ENCODE measurements around the gene AMBRA1. TPM values are rescaled to one million over a fixed set of nuclear protein-coding genes. Genes with fewer than 3 reads are reported as not detected.

The AMBRA1 gene
- total and polyA plus RNA-seq, 2 of the 8 experiments (the other 6 are each of a cell fraction or from before 2014, with no cell fraction given): 14.2 to 37.4 TPM

DNA sequence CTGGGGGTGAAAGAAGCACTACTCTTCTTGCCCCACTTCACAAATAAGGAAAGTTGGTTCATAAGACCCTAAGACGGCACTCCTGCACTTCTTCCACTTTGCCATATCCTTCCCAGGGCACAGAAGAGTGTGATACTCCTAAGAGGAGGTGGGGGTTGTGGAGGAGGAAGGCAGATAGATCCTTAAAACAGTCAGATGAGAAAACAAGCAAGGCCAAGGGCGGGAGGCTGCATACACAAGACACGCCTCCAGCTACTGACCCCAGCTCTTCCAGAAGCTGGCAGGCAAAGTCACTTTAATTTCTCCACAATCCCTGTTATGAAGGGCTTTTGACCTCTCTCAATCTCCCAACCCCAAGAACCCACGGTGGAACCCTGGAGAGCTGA is 200.6 kb downstream of the AMBRA1 start:
- Histone ChIP-seq H3K18ac (ENCODE audit: extremely low read depth, low read length) (no peak overlapping the region), H3K36me3 (ENCODE audit: control insufficient read depth in 2 of 4, insufficient read depth in 4 of 4, low read length in 3 of 4) (peaks cover 0 to 9% (median 0%) of the 10 kb centered on the region in 4 experiments; a peak in 3 of 8 replicates), H2BK20ac (ENCODE audit: low read length) (no peak overlapping the region), H2BK15ac (ENCODE audit: low read length) (no peak overlapping the region), H2BK5ac (ENCODE audit: low read depth, low read length) (no peak overlapping the region), H3K9me3 (ENCODE audit: insufficient read depth in 2 of 2, low read depth in 1 of 2, low read length in 1 of 2) (no peaks in the 10 kb centered on the region; a peak in 1 of 4 replicates), H2BK12ac (ENCODE audit: low read depth, low read length) (no peak overlapping the region), H4K20me1 (replicated peaks in 1 of 2; ENCODE audit: control insufficient read depth in 1 of 2, insufficient read depth in 2 of 2, low read length in 2 of 2) (peaks cover 1 to 10% of the 10 kb centered on the region in 2 experiments), H4K91ac (replicated peaks; ENCODE audit: insufficient read length, low read length) (no peak overlapping the region), H2AK5ac (ENCODE audit: low read depth, low read length) (no peak overlapping the region), H2BK120ac (replicated peaks; ENCODE audit: low read depth, low read length) (no peak overlapping the region), H3K27me3 (replicated peaks in 1 of 4; ENCODE audit: control insufficient read depth in 3 of 4, extremely low read depth in 1 of 4, insufficient read depth in 3 of 4, low read length in 3 of 4) (peaks cover 19 to 37% (median 34%) of the 10 kb centered on the region in 4 experiments), H3K4me2 (ENCODE audit: insufficient read depth in 1 of 2, low read depth in 2 of 2, low read length in 2 of 2) (peak overlapping the region; percentile 69 to 95), H3K27ac (ENCODE audit: low read depth, low read length) (no peak overlapping the region), H4K8ac (ENCODE audit: extremely low read depth, insufficient read depth, low read length) (no peak overlapping the region), H2AFZ (ENCODE audit: low read length) (no peak overlapping the region; the same call in 1 of the 2 replicates), H3K23me2 (ENCODE audit: low read depth, low read length) (peaks cover 32% of the 10 kb centered on the region), H3K4ac (replicated peaks; ENCODE audit: insufficient read length, low read depth, low read length) (no peak overlapping the region), H3K56ac (replicated peaks; ENCODE audit: insufficient read length, low read depth, low read length) (no peak overlapping the region), H3K79me1 (ENCODE audit: low read depth, low read length) (no peaks in the 10 kb centered on the region), H3K9ac (replicated peaks in 1 of 4; ENCODE audit: extremely low read depth in 1 of 4, low read depth in 3 of 4, low read length in 3 of 4) (no peak overlapping the region), H3K79me2 (ENCODE audit: control insufficient read depth in 1 of 2, insufficient read depth in 2 of 2, low read length in 2 of 2) (no peaks in the 10 kb centered on the region), H3K14ac (ENCODE audit: insufficient read length) (no peak overlapping the region), H3K23ac (ENCODE audit: insufficient read length) (no peak overlapping the region), H4K5ac (ENCODE audit: insufficient read length, low read depth, low read length) (no peak overlapping the region), H3K4me3 (ENCODE audit: extremely low read depth in 1 of 4, insufficient read depth in 2 of 4, low read depth in 3 of 4, low read length in 4 of 4) (peak overlapping the region; percentile 26 to 62 (median 40)), H3K4me1 (replicated peaks in 1 of 4; ENCODE audit: control insufficient read depth in 3 of 4, insufficient read depth in 4 of 4, low read length in 3 of 4) (peaks cover 3 to 17% (median 13%) of the 10 kb centered on the region in 4 experiments)
- 70% methylated on average over 4 of the region's 4 CpGs; no CpG with 5 or more reads in 1 of the 2 experiments for WGBS, 2 experiments (ENCODE audit: extremely low coverage in 1 of 2, insufficient coverage in 1 of 2, insufficient read length in 1 of 2, insufficient replicate concordance in 2 of 2, low coverage in 1 of 2, low lambda C conversion rate in 2 of 2, missing lambda C conversion rate in 1 of 2)
- FAIRE-seq (no peak), DNase-seq (ENCODE audit: low read depth in 1 of 2, low spot score in 2 of 2) (no peak)
- ChIA-PET CTCF (ENCODE audit: partially characterized antibody) (interaction anchor here (0.5 to 7.7 kb wide), 15 partner anchors 10 to 224 kb away, joined by 3 to 124 read pairs (median 5); partner anchors contain the start of genes ATG13 and HARBI1), POLR2A (ENCODE audit: partially characterized antibody) (interaction anchor here (0.9 to 2.5 kb wide), 5 partner anchors 9 to 129 kb away, joined by 3 to 17 read pairs (median 5); no protein-coding TSS in a partner anchor)
- TF ChIP-seq CBX8 (IDR thresholded peaks at IDR 0.05; ENCODE audit: borderline replicate concordance, low read depth, low read length) (no peak), KDM4A (IDR thresholded peaks at IDR 0.05; ENCODE audit: low read depth, low read length, severe bottlenecking) (no peak), SP4 (IDR thresholded peaks at IDR 0.05; ENCODE audit: low read length) (no peak), PHF8 (conservative IDR thresholded peaks at IDR 0.05; ENCODE audit: low read depth, low read length) (no peak), NRF1 (IDR thresholded peaks at IDR 0.05; ENCODE audit: low read depth, low read length) (no peak), HDAC2 (IDR thresholded peaks at IDR 0.05; ENCODE audit: borderline replicate concordance in 1 of 2, low read depth in 2 of 2, low read length in 2 of 2) (no peak), CHD2 (IDR thresholded peaks at IDR 0.05; ENCODE audit: low read length) (no peak), YY1 (IDR thresholded peaks at IDR 0.05; ENCODE audit: low read depth, low read length) (no peak), CEBPB (IDR thresholded peaks at IDR 0.05; ENCODE audit: low read depth, low read length) (no peak), SIRT6 (IDR thresholded peaks at IDR 0.05; ENCODE audit: low read length) (no peak), TEAD4 (IDR thresholded peaks at IDR 0.05; ENCODE audit: low read depth, low read length) (no peak), RNF2 (IDR thresholded peaks at IDR 0.05; ENCODE audit: borderline replicate concordance, low read depth, low read length, missing control alignments, poor library complexity, severe bottlenecking) (no peak), MAFK (IDR thresholded peaks at IDR 0.05; ENCODE audit: low read depth, low read length) (no peak), SIN3A (conservative IDR thresholded peaks at IDR 0.05 in 1 of 2, IDR thresholded peaks at IDR 0.05 in 1 of 2; ENCODE audit: low read depth in 1 of 2, low read length in 2 of 2) (no peak)

All from H1 (cell line).